GM21360 (cell line): Measurements from ENCODE around the gene TRIM68.
A peak's percentile ranks its signal among the peaks of the same experiment; 100 is the strongest.

ENCODE experiments used
- ATAC-seq: cut with Tn5 transposase; IDR thresholded peaks from one replicate; pipeline ENCODE4 v1.9.1; 2021; ENCODE audit warnings: mild to moderate bottlenecking, moderate library complexity; ENCODE audit not compliant: unreplicated experiment

Gene TRIM68, protein sequence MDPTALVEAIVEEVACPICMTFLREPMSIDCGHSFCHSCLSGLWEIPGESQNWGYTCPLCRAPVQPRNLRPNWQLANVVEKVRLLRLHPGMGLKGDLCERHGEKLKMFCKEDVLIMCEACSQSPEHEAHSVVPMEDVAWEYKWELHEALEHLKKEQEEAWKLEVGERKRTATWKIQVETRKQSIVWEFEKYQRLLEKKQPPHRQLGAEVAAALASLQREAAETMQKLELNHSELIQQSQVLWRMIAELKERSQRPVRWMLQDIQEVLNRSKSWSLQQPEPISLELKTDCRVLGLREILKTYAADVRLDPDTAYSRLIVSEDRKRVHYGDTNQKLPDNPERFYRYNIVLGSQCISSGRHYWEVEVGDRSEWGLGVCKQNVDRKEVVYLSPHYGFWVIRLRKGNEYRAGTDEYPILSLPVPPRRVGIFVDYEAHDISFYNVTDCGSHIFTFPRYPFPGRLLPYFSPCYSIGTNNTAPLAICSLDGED

DNA sequence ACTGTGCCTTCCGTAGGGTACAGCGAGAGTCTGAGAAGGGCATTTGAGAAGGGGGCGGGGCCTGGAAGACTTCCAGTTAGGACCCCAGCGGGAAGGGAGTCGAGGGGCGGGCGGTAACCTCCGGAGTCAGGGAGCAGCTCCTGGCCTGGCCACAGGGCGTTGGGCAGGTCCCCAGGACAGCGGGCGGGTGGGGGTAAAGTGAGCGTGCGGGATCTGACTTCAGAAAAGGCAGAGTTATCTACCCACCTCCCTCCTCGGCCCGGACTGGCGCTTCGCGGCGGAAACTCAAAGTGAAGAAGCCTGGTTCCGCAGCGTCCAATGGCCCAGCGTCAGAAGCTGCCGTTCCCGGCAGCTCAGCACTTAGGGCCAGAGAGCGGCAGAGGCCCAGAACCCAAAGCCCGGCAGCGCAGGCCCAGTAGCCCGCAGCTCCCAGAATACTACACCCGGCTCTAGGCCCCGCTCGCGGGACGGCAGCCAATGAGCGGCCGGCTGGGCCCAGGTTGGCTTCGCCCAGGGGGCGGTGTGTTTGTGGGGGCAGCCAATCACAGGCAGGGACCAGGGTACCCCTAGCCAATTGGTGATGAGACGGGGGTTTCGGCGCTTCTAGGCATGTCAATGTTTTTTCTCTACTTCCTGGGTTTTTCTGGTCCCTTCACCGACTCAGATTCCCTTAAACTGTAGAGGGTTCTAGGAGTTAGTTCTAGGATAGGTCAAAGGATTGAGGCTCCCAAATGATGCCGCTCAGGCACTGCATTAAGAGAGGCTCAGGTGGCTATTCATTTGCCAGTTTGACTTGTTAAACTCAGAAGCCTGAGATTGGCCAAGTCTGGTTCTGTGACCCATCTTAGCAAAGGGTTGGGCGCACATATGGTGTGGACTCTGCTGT lies at the start of gene TRIM68:
Gene TRIM68, minus strand, starts transcription at position 451 of the 886 bp plus-strand sequence. CDS start 2,727 bp downstream, outside the sequence.
- peak; percentile 100 for ATAC-seq

DNA sequence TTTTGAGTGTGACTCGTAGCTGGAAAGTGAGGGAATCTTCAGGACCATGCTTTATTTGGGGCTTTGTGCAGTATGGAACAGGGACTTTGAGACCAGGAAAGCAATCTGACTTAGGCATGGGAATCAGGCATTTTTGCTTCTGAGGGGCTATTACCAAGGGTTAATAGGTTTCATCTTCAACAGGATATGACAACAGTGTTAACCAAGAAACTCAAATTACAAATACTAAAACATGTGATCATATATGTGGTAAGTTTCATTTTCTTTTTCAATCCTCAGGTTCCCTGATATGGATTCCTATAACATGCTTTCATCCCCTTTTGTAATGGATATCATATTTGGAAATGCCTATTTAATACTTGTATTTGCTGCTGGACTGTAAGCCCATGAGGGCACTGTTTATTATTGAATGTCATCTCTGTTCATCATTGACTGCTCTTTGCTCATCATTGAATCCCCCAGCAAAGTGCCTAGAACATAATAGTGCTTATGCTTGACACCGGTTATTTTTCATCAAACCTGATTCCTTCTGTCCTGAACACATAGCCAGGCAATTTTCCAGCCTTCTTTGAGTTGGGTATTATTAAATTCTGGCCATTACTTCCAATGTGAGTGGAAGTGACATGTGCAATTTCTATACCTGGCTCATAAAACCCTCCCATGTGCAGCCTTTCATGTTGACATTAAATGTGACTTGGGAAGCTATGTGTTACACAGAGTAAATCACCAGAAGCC lies 46.8 kb upstream of the TRIM68 start:
- no peak for ATAC-seq

DNA sequence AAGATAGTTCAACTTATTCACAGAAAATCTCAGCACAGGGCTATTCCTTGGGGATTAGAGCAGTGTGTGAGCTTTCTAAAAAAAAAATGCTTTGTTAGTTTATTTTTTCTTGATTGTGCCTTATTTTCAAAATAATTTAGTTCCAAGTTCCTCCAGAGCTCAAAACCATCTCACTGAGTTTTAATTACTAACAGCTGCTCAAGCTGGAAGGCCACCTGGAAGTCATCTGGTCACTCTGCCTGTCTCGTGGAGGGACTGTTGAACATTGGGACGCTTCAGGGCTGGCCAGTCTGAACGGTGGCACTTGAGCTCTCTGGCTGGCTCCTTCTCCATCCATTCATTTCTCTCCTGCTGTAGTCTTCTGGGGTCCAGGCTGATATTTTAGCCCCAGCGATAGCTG lies 39.7 kb upstream of the TRIM68 start:
- ATAC-seq, result no peak

DNA sequence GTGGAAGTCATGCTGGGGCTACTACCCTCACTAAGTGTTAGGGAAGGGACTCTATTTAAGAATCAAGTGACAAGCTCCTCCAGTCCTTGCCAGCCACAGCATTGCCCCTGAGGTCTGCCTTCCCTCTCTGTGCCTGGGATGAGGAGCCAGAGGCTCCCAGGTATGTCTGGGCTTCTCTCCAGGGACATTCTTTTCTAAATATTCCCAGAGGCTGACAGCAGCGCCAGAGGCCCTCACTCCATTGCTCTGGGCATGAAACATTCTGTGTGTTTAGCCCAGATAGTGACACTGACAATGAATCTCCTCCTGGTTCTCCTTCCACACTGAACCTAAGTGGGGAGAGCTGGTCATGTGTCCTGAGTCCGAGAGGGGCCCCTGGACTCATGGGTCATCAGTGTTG lies 37.9 kb upstream of the TRIM68 start:
- no peak for ATAC-seq

DNA sequence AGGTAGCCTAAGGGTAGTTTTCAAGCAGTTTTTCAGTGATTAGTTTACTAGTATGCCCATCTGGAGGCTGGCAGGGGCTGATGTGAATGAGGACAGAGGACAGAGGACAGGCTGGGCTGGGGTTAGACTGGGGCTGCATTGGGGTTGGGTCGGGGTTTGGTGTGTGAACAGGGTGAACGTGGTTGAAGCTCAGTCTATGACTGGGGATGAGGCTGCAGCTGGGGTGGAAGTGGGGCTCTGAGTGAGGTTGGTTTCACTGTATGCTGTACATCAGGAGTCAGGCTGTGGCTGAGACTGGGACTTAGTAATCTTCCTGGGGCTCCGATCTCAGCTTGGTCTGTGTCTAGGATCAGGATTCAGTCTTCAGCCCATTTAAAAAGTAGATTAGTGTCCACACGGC lies 36.2 kb upstream of the TRIM68 start:
- no peak for ATAC-seq

DNA sequence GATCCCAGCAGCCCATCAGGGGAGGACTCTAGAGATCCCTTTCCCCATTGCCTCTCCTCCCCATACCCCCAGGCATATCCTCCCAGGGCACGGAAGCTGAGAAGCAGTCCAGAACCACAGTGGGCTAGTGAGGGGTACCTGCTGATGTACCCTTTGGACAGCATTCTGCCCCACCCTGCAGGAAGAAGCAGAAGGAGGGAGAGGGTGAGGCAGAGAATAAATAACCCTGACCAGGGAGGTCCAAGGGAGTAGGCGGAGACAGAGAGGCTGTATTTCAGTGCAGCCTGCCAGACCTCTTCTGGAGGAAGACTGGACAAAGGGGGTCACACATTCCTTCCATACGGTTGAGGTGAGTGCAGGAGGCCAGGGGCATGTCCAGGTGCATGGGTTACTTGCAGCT lies 35.7 kb upstream of the TRIM68 start, which contains the start of gene OR51E1:
Gene OR51E1, plus strand, starts transcription at position 301 of the 400 bp plus-strand sequence. CDS start 8,545 bp downstream, outside the sequence.
- no peak for ATAC-seq

DNA sequence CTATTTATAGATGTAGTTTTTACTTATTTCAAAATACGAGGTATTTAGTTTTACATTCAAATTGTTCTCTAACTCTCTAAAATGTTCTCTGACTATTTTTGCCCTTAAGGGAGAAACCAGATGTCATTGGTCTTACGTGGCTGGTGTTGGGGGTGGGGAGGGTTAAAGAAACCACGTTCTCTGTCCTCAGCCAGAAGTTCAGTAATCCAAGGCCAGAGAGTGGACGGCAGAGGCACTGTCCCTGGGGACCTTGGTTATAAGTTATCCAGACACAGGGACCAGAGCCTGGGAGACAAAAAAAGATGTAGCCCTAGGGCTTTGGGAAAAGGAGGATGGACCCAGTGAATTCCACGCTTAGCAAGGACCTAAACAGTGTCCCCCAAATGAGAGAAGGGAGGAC lies 35.0 kb upstream of the TRIM68 start:
- no peak for ATAC-seq

DNA sequence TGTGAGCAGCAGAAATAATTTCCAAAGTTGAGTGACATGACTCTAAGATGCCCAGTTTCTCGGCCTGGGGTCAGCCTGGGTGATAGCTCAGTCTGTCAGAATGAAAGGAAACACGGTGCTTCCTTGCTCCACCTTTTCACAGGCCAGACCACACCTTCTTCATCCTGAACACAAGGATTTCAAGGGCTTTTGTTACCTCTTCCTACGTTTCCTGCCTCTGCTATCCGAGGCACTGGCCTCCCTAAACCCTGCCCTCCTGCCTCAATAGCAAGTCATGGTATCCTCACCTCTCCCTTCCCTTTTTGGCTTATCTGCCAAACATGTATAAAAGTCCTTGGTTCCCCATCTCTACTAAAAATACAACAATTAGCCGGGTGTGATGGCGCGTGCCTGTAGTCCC lies 34.0 kb upstream of the TRIM68 start:
- ATAC-seq, result no peak

DNA sequence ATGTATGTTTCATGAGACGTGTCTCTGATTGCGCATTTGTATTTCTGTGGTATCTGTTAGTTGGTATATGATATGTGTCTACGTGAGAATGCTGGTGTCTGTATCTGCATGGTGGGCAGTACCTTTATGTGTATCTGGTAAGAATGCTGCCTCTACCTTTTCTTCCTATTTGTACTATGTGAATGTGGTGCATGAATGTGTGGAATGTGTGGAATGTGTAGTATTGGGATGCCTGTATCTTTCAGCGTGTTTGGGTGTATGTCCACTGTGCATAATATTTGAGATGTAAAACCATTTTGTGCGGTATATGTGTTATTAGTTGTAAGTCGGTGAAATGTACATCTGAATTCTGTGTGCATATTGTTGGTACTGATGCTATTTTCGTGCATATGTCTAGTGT lies 33.5 kb upstream of the TRIM68 start:
- no peak for ATAC-seq

DNA sequence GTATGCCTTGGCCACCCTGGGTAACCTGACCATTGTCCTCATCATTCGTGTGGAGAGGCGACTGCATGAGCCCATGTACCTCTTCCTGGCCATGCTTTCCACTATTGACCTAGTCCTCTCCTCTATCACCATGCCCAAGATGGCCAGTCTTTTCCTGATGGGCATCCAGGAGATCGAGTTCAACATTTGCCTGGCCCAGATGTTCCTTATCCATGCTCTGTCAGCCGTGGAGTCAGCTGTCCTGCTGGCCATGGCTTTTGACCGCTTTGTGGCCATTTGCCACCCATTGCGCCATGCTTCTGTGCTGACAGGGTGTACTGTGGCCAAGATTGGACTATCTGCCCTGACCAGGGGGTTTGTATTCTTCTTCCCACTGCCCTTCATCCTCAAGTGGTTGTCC lies 31.9 kb upstream of the TRIM68 start:
- ATAC-seq, result no peak

DNA sequence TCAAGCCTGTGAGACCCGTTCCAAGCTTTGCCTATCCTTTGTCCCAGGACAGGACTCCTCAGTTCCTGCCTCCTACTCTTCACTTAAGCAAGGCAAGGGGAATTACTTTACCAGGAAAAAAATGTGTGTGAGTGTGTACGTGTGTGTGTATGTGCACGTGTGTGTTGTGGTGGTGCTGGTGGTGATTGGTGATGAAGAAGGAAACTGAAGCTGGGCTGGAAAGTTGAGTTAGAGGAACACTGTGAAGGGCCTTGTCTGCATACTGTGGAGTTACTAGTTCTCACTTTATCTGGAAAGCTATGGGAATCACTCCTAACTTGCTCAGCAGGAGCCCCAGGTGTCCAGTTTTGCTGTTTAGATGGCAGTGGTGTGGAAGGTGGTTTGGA lies 29.6 kb upstream of the TRIM68 start:
- ATAC-seq, result no peak

DNA sequence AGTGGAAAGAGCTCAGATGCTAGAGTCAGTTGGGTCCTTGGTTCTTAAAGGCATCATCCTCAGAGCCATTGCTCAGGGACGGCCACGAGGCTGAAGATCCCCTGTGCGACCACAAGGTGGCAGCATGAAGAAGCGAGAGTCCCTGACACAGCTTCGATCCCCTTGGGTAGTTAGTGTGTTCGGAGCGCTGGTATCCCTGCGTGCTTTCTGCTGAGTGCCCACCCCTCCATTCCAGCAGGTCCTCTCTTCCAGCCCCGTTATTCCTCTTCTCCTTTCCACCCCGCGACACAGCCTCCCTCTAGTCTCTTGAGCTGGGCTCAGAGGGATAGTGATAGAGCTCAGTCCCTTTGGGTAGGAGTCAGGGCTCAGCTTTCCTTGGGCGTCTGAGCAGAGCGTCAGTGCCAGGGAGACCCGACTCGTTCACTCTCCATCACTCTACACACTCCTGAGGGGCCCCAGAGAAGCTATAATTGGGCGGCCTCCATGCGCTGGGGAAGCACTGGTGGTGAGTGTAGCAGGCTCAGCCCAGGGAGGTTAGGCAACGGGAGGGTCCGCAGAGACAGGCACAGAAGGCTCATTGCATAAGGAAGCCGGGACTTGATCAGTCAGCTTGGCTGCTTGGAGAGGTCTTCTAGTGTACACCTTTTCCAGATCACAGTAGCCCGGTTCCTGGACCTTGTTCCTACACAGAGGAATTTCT lies 29.1 kb upstream of the TRIM68 start, which contains the start of gene OR51D1:
Gene OR51D1, plus strand, starts transcription at position 516 of the 700 bp plus-strand sequence. CDS start 2,314 bp downstream, outside the sequence.
- peak; percentile 88 for ATAC-seq

DNA sequence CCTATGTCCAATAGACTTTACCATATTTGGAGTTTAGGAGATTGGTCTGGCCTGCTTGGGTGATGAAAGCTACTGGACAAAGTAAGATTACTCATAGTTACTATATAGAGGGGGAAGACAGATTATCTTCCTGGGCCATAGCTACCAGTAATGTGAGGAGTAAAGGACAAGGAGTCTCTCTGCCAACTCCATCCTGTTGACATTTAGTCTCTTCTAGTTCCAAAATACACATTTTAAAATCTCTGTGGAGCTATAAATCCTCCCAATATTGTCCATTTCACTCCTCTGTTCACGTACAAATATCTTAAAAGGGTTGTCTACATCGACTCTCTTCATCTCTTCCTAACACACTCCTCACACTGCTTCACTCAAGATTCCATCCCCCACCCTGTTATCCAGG lies 28.1 kb upstream of the TRIM68 start:
- no peak for ATAC-seq

DNA sequence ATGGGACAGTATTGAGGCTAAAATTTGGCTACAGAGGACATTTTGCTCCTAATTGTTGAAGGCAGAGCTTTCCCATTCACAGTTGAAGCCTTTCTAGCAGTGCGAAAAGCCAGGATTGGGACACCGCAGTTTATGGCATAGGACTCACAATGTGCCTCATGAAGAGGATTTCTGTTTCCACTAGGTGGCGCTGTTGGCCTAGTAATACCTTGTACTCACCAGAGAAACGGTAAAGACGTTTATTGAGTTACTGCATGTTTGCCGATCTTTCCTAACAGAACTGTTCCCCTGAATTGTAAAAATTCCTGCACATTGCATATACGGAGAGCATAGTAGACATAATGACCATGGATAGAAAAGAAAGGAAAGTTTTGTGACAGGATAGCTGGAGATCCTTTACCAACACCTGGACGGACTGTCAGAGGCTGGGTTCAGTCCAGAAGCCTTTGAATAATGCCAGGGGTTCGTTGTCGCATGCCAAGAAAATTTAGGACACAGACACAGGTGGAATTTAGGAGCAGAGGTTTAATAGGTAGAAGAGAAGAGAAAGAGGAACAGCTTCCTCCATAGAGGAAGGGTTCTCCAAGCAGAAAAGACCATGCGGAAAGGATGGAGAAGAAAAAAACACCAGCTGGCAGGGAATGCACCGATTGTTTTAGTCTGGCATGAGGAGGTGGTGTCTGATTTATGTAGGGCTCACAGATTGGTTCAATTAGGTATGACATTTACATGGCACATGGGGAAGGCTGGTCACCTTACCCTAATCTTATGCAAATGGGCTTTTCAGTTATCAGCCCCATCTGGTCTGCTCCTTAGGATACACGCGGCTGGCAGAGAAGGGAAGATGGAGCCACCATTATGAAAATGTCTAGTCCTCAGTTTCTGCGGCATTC lies 18.4 kb upstream of the TRIM68 start:
- ATAC-seq, result no peak

DNA sequence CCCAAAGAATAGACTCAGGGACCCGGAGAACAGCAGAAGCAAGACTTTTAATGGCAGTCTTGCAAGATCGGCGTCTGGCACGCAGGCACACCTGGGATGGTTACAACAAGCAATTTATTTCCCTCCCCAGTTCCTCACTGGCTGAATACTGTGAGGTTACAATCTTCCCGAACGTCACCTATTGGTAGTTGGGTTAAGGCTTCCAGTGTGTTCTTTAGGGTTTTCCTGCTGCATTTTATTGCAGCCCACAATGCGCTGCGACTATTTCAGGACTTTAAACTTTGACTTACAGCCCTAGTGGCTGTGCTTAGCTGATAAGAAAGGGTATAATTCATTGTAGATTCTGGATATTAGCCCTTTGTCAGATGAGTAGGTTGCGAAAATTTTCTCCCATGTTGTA lies 11.5 kb upstream of the TRIM68 start:
- ATAC-seq, result no peak

DNA sequence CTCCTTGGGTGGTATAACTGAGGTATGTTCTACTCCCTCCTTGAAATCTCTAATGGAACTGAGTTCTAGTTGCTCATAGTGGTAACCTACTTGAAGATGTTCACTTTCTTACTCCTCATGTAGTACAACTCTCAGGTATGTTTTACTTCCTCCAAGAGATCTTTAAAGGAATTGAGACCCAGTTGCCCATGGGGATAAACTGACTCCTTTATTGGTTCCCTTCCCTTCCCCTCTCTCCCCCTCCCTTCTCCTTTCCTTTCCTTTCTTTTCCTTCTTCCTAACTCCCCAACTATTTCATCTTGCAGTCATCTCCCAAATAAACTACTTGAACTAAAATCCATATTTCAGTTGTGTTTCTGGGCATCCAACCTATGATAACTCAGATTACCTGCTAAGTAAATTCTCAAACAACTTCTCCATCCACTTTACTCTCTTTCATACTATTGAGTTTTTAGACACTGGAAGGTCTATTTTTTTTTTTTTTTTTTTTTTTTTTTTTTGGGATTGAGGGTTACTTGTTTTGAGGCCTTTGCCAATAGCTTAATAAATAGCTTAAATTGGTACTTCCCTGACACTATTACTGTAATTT lies 7.9 kb upstream of the TRIM68 start:
- no peak for ATAC-seq

DNA sequence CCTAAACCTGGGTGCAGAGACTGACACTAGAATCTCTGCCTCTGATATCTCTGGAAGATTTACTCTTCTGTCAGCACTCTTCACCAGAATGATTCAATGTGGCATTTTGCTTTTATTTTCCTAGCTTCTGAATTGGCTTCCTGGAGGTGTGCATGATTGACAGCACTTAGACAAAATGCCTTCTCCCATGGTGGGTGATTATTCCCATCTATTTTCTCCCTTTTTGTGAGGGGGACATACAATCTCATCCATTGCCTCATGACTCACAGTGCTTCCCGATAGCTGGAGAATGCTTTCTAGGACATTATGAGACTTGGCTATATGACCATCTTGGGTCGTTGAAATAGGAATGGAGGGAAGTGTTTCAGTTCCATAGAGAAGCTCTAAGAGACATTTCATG lies 4.0 kb upstream of the TRIM68 start:
- no peak for ATAC-seq

DNA sequence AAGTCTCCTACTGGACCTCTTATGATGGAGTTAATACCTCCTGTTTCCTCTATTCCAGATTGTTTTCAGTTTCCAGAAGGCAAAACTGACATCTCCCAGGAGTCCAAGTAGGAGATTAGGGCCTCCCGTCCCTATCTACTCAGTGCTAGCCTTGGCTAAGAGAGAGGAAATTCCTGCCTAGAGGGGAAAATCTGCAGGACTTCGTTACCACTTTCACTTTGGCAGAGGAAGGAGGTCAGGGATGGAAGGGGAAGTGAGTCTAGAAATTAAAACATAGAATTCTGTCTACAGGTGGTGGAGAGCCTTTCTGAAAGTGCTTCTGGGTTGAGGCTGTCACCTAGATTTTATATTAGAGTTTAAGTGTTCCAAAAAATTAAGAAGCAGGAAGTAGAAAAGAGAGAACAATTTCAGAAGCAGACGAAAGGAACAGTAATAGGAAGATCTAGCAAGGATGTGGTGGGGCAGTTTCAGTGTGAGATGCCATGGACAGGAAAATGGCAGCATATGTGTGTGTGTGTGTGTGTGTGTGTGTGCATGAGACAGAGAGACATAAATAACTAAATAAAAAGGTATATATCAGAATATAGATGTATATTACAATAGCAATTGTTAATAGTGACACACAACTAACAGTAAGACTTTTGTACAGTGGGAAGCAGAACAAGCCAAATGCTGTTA lies 2.4 kb upstream of the TRIM68 start:
- ATAC-seq, result no peak
